WTC11 (cell line): ENCODE results near the gene FRMD4A. TPM values are rescaled to one million over a fixed set of nuclear protein-coding genes. Genes with fewer than 3 reads are reported as not detected.

Source experiments
- ATAC-seq: fragments of 200-7000 bp; cut with Tn5 transposase; 2 replicates; pipeline ENCODE4 v1.10.0; 2021; ENCODE audit warnings: mild to moderate bottlenecking, moderate library complexity
- CTCF ChIA-PET: fragments of 300-600 bp; sonication (Branson Sonifier 250); formaldehyde crosslinking; loops from one replicate; lab custom pipeline; 2021; ENCODE audit warnings: antibody characterized with exemption; lab: Charles Lee
- POLR2A ChIA-PET: fragments of 350-600 bp; sonication (Branson Sonifier 250); formaldehyde crosslinking; loops from one replicate; lab custom pipeline; 2021; ENCODE audit warnings: antibody characterized with exemption; lab: Charles Lee
- DNase-seq: peaks from one replicate; pipeline ENCODE4 v3.0.0; 2021; ENCODE audit warnings: low spot score
- H3K27ac Mint-ChIP-seq: 2 replicates; pipeline ENCODE4 v1.8.0; 2021; ENCODE audit warnings: mixed read lengths
- H3K27me3 Mint-ChIP-seq: 2 replicates; pipeline ENCODE4 v1.8.0; 2021; ENCODE audit warnings: low read depth, mild to moderate bottlenecking, moderate library complexity, mixed read lengths
- H3K36me3 Mint-ChIP-seq: 2 replicates; pipeline ENCODE4 v1.8.0; 2021; ENCODE audit warnings: mixed read lengths
- H3K4me1 Mint-ChIP-seq: 2 replicates; pipeline ENCODE4 v1.8.0; 2022; ENCODE audit warnings: mixed read lengths
- H3K4me3 Mint-ChIP-seq: 2 replicates; pipeline ENCODE4 v1.8.0; 2021; ENCODE audit warnings: mild to moderate bottlenecking, moderate library complexity, mixed read lengths
- H3K9me3 Mint-ChIP-seq: 2 replicates; pipeline ENCODE4 v1.8.0; 2021; ENCODE audit warnings: mixed read lengths
- FOXJ3 ChIP-seq: sonication (generic); formaldehyde crosslinking; IDR thresholded peaks from 2 replicates; pipeline ENCODE4 v1.9.0; 2021; ENCODE audit warnings: missing genetic modification reagents, mild to moderate bottlenecking, borderline replicate concordance
- FOXK1 ChIP-seq: sonication (generic); formaldehyde crosslinking; IDR thresholded peaks from 2 replicates; pipeline ENCODE4 v1.8.0; 2022; ENCODE audit warnings: mild to moderate bottlenecking, moderate library complexity, missing genetic modification reagents
- GABPB1 ChIP-seq: sonication (generic); formaldehyde crosslinking; IDR thresholded peaks from 2 replicates; pipeline ENCODE4 v1.8.1; 2023; ENCODE audit warnings: mild to moderate bottlenecking, missing genetic modification reagents
- HMGA2 ChIP-seq: fragments of 250-450 bp; sonication (Bioruptor Pico); IDR thresholded peaks from 2 replicates; pipeline ENCODE4 v1.4.0; 2021; ENCODE audit warnings: mild to moderate bottlenecking, moderate library complexity
- JAZF1 ChIP-seq: fragments of 250-450 bp; sonication (Bioruptor Pico); IDR thresholded peaks from 2 replicates; pipeline ENCODE4 v1.9.0; 2021; ENCODE audit warnings: moderate library complexity, mild to moderate bottlenecking, inconsistent platforms
- MXD4 ChIP-seq: fragments of 250-450 bp; sonication (Bioruptor Pico); IDR thresholded peaks from 2 replicates; pipeline ENCODE4 v1.8.0; 2021; ENCODE audit warnings: mild to moderate bottlenecking, moderate library complexity, borderline replicate concordance
- NFE2L1 ChIP-seq: sonication (generic); formaldehyde crosslinking; IDR thresholded peaks from 2 replicates; pipeline ENCODE4 v1.8.1; 2023; ENCODE audit warnings: missing genetic modification reagents
- NR3C1 ChIP-seq: sonication (generic); formaldehyde crosslinking; conservative IDR thresholded peaks from 2 replicates; pipeline ENCODE4 v1.8.1; 2023; ENCODE audit warnings: low read depth, mild to moderate bottlenecking, missing genetic modification reagents
- RORB ChIP-seq: fragments of 250-450 bp; sonication (Bioruptor Pico); IDR thresholded peaks from 2 replicates; pipeline ENCODE4 v1.9.0; 2021; ENCODE audit warnings: mild to moderate bottlenecking
- SOX15 ChIP-seq: fragments of 250-450 bp; sonication (Bioruptor Pico); IDR thresholded peaks from 2 replicates; pipeline ENCODE4 v1.9.0; 2021; ENCODE audit warnings: mild to moderate bottlenecking
- ZNF317 ChIP-seq: sonication (generic); formaldehyde crosslinking; IDR thresholded peaks from 2 replicates; pipeline ENCODE4 v1.8.1; 2023; ENCODE audit warnings: low read depth, mild to moderate bottlenecking, moderate library complexity, missing genetic modification reagents, borderline replicate concordance
- ZNF396 ChIP-seq: fragments of 250-450 bp; sonication (Bioruptor Pico); IDR thresholded peaks from 2 replicates; pipeline ENCODE4 v1.8.0; 2021; ENCODE audit warnings: mild to moderate bottlenecking, moderate library complexity, borderline replicate concordance
- ZNF423 ChIP-seq: fragments of 250-450 bp; sonication (Bioruptor Pico); IDR thresholded peaks from 2 replicates; pipeline ENCODE4 v2.1.2; 2022; ENCODE audit warnings: mild to moderate bottlenecking, moderate library complexity
- total RNA-seq: library from RNA; stranded (reverse); gene quantifications from 3 replicates; pipeline ENCODE4 v1.2.3, GENCODE V29; 2021
- TF ChIP-seq, protein P1 (sequence below): sonication (generic); formaldehyde crosslinking; IDR thresholded peaks from 2 replicates; pipeline ENCODE4 v1.8.1; 2023; ENCODE audit warnings: mild to moderate bottlenecking, missing genetic modification reagents
- TF ChIP-seq, protein P2 (sequence below): sonication (generic); formaldehyde crosslinking; IDR thresholded peaks from 2 replicates; pipeline ENCODE4 v1.8.1; 2022; ENCODE audit warnings: missing genetic modification reagents, borderline replicate concordance
- TF ChIP-seq, protein P3 (sequence below): sonication (generic); formaldehyde crosslinking; IDR thresholded peaks from 2 replicates; pipeline ENCODE4 v1.8.0; 2023; ENCODE audit warnings: mild to moderate bottlenecking, missing genetic modification reagents
- TF ChIP-seq, protein P4 (sequence below): sonication (generic); formaldehyde crosslinking; IDR thresholded peaks from 2 replicates; pipeline ENCODE4 v1.8.1; 2023; ENCODE audit warnings: mild to moderate bottlenecking, missing genetic modification reagents, borderline replicate concordance
- TF ChIP-seq, protein P5 (sequence below): fragments of 250-450 bp; sonication (Bioruptor Pico); IDR thresholded peaks from 2 replicates; pipeline ENCODE4 v1.9.0; 2021; ENCODE audit warnings: mild to moderate bottlenecking
- TF ChIP-seq, protein P6 (sequence below): fragments of 250-450 bp; sonication (Bioruptor Pico); IDR thresholded peaks from 2 replicates; pipeline ENCODE4 v1.8.0; 2021; ENCODE audit warnings: mild to moderate bottlenecking
- TF ChIP-seq, protein P7 (sequence below): sonication (generic); formaldehyde crosslinking; IDR thresholded peaks from 2 replicates; pipeline ENCODE4 v1.8.1; 2023; ENCODE audit warnings: mild to moderate bottlenecking, moderate library complexity, missing genetic modification reagents

The FRMD4A gene
- total RNA-seq, 1 experiment from 2014 or later: 35.5 TPM

DNA sequence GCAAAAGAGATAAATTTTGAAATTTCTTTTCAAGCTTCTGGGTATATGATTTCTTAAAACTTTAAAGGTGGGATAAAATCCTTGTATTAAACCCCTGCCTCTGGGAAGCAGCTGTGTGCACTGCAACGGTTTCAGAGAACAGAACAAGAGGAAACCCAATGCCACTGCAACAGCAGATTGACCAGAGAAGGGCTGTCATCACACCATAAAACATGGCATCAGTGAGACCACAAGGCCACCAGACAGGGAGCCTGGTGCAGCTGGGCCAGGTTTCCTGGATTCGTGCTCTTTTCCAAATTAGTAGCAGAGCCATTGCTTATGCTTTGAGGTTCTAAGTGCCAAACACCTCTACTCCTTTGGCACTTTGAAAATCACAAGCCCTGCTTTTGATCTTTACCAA, 591.5 kb downstream of the FRMD4A start:
- H3K9me3 Mint-ChIP-seq: no peaks in the 10 kb centered on the region
- CTCF ChIA-PET: interaction anchor here (1.1 kb wide), 1 partner anchor 9 kb away, joined by 3 read pairs; no protein-coding TSS in a partner anchor
- no peaks in the 10 kb centered on the region for H3K27me3 Mint-ChIP-seq
- H3K4me1 Mint-ChIP-seq: peaks cover 38% of the 10 kb centered on the region
- DNase-seq (no peak), ATAC-seq (no peak)
- POLR2A ChIA-PET: no interaction called here
- H3K4me3 Mint-ChIP-seq: no peak overlapping the region
- TF ChIP-seq NFE2L1: no peak
- no peak for TF ChIP-seq SOX15 (CRISPR knock-in tag)
- no peak for TF ChIP-seq HMGA2 (CRISPR knock-in tag)
- no peak for TF ChIP-seq GABPB1 (CRISPR knock-in tag)
- no peak for TF ChIP-seq MXD4 (CRISPR knock-in tag)
- TF ChIP-seq, protein P1, sequence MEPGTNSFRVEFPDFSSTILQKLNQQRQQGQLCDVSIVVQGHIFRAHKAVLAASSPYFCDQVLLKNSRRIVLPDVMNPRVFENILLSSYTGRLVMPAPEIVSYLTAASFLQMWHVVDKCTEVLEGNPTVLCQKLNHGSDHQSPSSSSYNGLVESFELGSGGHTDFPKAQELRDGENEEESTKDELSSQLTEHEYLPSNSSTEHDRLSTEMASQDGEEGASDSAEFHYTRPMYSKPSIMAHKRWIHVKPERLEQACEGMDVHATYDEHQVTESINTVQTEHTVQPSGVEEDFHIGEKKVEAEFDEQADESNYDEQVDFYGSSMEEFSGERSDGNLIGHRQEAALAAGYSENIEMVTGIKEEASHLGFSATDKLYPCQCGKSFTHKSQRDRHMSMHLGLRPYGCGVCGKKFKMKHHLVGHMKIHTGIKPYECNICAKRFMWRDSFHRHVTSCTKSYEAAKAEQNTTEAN: no peak
- H3K36me3 Mint-ChIP-seq: peaks cover 2% of the 10 kb centered on the region; the same call in 1 of the 2 replicates
- H3K27ac Mint-ChIP-seq: no peak overlapping the region

DNA sequence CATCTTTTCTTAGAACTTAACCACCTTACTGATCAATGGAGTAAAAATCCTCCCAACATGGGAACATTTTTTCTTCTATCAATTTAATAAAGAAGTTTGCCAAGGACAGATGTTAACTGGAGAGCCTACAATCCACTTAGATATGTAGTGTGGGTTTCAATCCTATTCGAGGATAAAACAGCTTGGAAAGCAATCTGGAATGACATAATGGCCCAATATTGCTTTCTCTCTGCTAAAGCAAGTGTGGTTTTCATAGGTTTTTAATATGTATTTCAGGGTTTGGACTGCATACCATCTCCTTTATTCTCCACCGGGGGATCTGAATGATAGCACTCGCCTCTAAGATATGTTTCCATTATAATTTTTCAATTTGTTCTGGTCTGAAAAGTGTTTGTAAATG, 594.2 kb downstream of the FRMD4A start:
- 0 out of 2 replicates have a peak overlapping the region, but pooled peaks have one; percentile 33 for H3K27ac Mint-ChIP-seq
- H3K4me1 Mint-ChIP-seq: peaks cover 48% of the 10 kb centered on the region
- CTCF ChIA-PET: no interaction called here
- ATAC-seq (no peak), DNase-seq (no peak)
- peaks cover 2% of the 10 kb centered on the region; the same call in 1 of the 2 replicates for H3K36me3 Mint-ChIP-seq
- POLR2A ChIA-PET: no interaction called here
- H3K9me3 Mint-ChIP-seq: no peaks in the 10 kb centered on the region
- H3K4me3 Mint-ChIP-seq: no peak overlapping the region
- H3K27me3 Mint-ChIP-seq: no peaks in the 10 kb centered on the region
- no peak for TF ChIP-seq FOXK1 (CRISPR knock-in tag)
- TF ChIP-seq, protein P2, sequence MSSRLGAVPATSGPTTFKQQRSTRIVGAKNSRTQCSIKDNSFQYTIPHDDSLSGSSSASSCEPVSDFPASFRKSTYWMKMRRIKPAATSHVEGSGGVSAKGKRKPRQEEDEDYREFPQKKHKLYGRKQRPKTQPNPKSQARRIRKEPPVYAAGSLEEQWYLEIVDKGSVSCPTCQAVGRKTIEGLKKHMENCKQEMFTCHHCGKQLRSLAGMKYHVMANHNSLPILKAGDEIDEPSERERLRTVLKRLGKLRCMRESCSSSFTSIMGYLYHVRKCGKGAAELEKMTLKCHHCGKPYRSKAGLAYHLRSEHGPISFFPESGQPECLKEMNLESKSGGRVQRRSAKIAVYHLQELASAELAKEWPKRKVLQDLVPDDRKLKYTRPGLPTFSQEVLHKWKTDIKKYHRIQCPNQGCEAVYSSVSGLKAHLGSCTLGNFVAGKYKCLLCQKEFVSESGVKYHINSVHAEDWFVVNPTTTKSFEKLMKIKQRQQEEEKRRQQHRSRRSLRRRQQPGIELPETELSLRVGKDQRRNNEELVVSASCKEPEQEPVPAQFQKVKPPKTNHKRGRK (CRISPR knock-in tag): no peak

DNA sequence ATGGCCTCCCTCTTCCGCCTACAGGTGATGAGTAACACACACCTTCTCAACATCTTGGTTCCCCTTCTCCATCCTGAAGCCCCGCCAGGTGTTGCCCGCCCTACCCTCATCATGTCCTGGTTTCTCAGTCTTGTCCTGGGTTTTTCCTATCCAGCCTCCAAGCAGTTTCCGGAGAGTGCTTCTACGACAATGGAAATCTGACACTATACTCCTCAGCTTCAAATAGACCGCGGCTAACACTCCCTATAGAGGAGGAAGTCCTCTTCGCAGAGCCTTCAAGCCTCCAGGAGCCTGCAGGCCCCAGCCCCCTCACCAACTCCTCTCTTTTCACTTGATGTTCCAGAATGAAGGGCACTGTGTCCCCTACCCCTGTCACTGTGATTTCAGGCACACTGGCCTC, 596.6 kb downstream of the FRMD4A start:
- TF ChIP-seq JAZF1 (no peak), ZNF317 (CRISPR knock-in tag) (no peak), ZNF423 (no peak), FOXJ3 (CRISPR knock-in tag) (no peak), NFE2L1 (no peak), NR3C1 (CRISPR knock-in tag) (no peak), RORB (CRISPR knock-in tag) (no peak), ZNF396 (CRISPR knock-in tag) (no peak)
- TF ChIP-seq, protein P3, sequence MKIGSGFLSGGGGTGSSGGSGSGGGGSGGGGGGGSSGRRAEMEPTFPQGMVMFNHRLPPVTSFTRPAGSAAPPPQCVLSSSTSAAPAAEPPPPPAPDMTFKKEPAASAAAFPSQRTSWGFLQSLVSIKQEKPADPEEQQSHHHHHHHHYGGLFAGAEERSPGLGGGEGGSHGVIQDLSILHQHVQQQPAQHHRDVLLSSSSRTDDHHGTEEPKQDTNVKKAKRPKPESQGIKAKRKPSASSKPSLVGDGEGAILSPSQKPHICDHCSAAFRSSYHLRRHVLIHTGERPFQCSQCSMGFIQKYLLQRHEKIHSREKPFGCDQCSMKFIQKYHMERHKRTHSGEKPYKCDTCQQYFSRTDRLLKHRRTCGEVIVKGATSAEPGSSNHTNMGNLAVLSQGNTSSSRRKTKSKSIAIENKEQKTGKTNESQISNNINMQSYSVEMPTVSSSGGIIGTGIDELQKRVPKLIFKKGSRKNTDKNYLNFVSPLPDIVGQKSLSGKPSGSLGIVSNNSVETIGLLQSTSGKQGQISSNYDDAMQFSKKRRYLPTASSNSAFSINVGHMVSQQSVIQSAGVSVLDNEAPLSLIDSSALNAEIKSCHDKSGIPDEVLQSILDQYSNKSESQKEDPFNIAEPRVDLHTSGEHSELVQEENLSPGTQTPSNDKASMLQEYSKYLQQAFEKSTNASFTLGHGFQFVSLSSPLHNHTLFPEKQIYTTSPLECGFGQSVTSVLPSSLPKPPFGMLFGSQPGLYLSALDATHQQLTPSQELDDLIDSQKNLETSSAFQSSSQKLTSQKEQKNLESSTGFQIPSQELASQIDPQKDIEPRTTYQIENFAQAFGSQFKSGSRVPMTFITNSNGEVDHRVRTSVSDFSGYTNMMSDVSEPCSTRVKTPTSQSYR (CRISPR knock-in tag): no peak
- TF ChIP-seq, protein P4, sequence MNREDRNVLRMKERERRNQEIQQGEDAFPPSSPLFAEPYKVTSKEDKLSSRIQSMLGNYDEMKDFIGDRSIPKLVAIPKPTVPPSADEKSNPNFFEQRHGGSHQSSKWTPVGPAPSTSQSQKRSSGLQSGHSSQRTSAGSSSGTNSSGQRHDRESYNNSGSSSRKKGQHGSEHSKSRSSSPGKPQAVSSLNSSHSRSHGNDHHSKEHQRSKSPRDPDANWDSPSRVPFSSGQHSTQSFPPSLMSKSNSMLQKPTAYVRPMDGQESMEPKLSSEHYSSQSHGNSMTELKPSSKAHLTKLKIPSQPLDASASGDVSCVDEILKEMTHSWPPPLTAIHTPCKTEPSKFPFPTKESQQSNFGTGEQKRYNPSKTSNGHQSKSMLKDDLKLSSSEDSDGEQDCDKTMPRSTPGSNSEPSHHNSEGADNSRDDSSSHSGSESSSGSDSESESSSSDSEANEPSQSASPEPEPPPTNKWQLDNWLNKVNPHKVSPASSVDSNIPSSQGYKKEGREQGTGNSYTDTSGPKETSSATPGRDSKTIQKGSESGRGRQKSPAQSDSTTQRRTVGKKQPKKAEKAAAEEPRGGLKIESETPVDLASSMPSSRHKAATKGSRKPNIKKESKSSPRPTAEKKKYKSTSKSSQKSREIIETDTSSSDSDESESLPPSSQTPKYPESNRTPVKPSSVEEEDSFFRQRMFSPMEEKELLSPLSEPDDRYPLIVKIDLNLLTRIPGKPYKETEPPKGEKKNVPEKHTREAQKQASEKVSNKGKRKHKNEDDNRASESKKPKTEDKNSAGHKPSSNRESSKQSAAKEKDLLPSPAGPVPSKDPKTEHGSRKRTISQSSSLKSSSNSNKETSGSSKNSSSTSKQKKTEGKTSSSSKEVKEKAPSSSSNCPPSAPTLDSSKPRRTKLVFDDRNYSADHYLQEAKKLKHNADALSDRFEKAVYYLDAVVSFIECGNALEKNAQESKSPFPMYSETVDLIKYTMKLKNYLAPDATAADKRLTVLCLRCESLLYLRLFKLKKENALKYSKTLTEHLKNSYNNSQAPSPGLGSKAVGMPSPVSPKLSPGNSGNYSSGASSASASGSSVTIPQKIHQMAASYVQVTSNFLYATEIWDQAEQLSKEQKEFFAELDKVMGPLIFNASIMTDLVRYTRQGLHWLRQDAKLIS (CRISPR knock-in tag): no peak
- TF ChIP-seq, protein P5, sequence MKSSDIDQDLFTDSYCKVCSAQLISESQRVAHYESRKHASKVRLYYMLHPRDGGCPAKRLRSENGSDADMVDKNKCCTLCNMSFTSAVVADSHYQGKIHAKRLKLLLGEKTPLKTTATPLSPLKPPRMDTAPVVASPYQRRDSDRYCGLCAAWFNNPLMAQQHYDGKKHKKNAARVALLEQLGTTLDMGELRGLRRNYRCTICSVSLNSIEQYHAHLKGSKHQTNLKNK: no peak
- TF ChIP-seq, protein P6, sequence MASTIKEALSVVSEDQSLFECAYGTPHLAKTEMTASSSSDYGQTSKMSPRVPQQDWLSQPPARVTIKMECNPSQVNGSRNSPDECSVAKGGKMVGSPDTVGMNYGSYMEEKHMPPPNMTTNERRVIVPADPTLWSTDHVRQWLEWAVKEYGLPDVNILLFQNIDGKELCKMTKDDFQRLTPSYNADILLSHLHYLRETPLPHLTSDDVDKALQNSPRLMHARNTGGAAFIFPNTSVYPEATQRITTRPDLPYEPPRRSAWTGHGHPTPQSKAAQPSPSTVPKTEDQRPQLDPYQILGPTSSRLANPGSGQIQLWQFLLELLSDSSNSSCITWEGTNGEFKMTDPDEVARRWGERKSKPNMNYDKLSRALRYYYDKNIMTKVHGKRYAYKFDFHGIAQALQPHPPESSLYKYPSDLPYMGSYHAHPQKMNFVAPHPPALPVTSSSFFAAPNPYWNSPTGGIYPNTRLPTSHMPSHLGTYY: no peak
- TF ChIP-seq, protein P7, sequence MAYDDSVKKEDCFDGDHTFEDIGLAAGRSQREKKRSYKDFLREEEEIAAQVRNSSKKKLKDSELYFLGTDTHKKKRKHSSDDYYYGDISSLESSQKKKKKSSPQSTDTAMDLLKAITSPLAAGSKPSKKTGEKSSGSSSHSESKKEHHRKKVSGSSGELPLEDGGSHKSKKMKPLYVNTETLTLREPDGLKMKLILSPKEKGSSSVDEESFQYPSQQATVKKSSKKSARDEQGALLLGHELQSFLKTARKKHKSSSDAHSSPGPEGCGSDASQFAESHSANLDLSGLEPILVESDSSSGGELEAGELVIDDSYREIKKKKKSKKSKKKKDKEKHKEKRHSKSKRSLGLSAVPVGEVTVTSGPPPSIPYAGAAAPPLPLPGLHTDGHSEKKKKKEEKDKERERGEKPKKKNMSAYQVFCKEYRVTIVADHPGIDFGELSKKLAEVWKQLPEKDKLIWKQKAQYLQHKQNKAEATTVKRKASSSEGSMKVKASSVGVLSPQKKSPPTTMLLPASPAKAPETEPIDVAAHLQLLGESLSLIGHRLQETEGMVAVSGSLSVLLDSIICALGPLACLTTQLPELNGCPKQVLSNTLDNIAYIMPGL (CRISPR knock-in tag): no peak
- TF ChIP-seq, all 79 proteins: peak for 0
- ChIA-PET CTCF (no interaction called here), POLR2A (no interaction called here)
- H3K4me1 Mint-ChIP-seq: peaks cover 55% of the 10 kb centered on the region
- H3K36me3 Mint-ChIP-seq: peaks cover 2% of the 10 kb centered on the region; the same call in 1 of the 2 replicates
- H3K4me3 Mint-ChIP-seq: no peak overlapping the region
- DNase-seq (no peak), ATAC-seq (no peak; the same call in 1 of the 2 replicates)
- H3K27me3 Mint-ChIP-seq: no peaks in the 10 kb centered on the region
- H3K9me3 Mint-ChIP-seq: no peaks in the 10 kb centered on the region
- H3K27ac Mint-ChIP-seq: no peak overlapping the region
